GM12801 (cell line): ENCODE measurements around the gene HACD3.

ENCODE experiments used
- TF ChIP-seq, protein P1 (sequence below): IDR thresholded peaks from one replicate; pipeline ENCODE4 v1.5.1; 2011; ENCODE audit warnings: control low read depth; ENCODE audit not compliant: insufficient read length; ENCODE audit errors: extremely low read depth

The HACD3 gene

DNA sequence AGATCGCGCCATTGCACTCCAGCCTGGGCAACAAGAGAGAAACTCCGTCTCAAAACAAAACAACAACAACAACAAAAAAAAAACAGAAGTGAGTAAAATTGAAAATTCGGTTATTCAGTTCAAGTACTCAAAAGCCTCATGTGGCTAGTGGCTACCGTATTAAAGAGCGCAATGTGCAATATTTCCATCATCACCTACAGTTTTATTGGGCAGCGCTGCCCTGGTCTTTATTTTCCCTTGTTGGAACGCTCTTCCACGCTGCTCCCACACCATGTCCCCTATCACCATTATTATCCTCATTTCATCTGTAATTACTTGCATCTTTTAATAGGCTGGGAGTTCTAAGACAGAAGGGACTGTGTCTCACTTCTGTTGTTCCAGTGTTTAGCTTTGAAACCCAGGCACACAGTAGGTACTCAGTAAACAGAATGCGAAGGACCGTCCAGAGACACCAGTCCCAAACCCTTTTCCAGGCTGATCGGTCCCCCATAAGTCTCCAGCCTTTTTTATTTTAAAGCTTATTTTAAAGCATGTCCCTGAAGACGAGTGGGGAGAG, 423 bp upstream of the HACD3 start:
- TF ChIP-seq, protein P1, sequence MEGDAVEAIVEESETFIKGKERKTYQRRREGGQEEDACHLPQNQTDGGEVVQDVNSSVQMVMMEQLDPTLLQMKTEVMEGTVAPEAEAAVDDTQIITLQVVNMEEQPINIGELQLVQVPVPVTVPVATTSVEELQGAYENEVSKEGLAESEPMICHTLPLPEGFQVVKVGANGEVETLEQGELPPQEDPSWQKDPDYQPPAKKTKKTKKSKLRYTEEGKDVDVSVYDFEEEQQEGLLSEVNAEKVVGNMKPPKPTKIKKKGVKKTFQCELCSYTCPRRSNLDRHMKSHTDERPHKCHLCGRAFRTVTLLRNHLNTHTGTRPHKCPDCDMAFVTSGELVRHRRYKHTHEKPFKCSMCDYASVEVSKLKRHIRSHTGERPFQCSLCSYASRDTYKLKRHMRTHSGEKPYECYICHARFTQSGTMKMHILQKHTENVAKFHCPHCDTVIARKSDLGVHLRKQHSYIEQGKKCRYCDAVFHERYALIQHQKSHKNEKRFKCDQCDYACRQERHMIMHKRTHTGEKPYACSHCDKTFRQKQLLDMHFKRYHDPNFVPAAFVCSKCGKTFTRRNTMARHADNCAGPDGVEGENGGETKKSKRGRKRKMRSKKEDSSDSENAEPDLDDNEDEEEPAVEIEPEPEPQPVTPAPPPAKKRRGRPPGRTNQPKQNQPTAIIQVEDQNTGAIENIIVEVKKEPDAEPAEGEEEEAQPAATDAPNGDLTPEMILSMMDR, result no peak

DNA sequence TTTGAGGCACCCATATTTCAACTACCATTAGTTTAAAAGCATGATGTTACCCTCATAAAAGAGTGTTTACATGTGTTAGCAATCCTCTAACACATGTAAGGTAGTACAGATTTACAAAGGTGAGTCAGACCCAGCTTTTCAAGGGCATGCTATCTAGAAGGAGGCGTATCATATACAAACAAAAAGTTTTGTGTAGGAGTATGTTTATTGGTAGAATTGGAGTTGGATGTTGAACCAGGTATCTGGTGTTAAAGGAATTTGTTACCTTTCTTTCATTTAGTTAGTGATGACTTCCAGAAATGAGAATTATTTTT, 2.4 kb downstream of the HACD3 start:
- TF ChIP-seq, protein P1, result no peak

DNA sequence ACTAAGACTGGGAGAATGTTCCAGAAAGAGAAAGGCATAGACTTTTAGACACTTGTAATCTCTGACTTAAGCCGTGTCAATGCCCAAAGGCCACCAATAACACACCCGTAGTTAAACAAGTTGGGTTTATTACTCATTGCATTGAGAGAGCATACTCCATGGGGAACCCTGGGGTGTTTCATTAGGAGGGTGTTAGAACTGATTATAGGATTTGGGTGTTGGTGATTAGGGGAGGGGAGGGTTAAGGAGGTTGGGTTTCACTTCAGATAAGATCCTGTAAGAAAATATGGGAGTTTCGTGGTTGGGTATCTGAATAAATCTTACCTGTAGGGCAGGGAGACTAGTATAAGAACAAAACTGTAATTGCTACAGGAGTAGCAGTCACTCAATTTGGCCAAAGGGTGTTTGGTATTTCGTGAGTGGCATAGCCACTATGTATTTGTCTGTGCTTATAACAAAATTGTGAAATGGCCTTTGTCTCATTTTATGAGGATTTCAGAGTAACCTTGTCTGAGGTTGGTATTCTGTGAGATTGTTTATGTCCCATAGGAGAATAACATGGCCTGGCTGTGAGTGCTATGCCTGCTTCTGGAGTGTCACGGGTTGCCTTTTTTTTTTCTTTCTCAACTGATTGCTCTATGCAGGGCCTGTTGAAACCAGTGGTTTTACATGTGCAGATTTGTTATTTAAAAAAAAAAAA, 2.9 kb downstream of the HACD3 start:
- TF ChIP-seq, protein P1, result no peak

DNA sequence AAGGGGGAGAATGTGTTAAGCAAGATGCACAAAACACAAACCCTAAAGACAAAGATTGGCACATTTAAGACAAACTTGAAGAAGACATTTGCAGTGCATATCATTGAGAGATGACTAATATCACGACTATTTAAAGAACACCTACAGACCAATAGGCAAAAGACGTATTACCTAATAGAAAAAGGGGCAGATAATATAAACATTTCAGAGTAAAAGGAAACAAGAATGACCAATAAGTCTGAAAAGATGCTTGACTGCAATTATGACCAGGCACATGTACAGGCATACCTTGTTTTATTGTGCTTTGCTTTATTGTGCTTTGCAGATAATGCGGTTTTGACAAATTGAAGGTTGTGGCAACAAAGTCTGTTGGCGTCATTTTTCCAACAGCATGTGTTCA, 4.9 kb downstream of the HACD3 start:
- TF ChIP-seq, protein P1, result no peak

DNA sequence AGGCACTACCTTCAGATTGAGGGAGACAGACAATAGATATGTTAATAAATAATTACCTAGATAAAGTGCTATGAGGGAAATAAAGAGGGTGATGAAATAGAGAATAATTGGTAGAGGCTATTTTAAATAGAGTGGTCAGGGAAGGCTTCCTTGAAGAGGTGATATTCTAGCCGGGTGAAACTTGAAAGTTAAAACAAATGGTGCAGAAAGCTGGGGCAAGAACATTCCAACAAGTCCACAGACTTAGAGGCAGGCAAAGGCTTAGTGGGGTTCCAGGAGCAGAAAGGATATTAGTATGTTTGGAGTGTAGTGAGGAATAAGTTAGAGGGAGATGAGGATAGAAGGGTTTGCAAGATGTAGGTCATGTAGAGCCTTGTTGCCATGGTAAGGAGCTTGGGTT, 10.1 kb downstream of the HACD3 start:
- TF ChIP-seq, protein P1, result no peak

DNA sequence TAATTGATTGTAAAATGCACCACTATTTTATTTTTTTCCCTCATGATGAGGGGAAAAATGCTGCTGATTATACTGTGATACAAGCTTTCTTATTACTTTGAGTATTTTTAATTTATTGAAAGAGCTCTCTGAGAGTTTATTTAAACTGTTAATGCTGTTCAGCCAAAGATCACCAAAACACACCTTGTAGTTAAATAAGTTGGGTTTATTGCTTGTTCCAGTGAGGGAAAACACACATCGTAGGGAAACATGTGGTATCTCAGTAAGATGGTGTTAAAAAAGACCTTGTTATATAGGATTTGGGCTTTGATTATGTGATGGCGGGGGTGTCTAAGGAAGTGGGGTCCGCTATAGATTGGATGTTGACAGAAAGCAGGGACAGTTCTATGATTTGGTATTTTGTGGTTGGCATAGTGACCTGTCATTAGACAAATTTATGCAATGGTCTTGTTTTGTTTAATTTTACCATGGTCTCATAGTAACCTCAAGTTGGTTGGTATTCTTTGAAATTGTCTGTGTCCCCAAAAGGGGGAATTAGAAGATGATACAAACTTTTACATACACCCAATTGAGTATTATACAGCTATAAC, 11.1 kb downstream of the HACD3 start:
- TF ChIP-seq, protein P1, result no peak

DNA sequence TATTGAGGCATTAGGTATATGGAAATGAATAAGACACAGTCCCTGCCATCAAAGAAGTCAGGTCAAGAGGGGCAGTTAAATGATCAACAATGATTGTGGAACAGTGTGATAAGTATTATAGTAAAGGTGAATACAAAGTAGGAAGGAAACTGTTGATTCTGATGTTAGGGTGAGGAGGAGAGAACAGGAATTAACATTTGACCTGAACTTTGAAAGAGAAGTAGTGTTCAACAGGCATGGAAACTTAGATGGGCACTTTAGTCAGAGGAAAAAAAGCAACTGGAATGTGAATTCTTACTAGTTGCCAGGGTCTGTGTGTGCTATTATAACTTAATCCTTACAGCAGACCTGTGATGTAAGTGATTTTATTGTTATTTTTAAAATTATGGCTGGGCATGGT, 17.6 kb downstream of the HACD3 start:
- TF ChIP-seq, protein P1, result no peak
